Cardiac muscle cell (in vitro differentiated cells and primary cell): Measurements from ENCODE around the gene ACOT8. TPM values are rescaled to one million over a fixed set of nuclear protein-coding genes. Genes with fewer than 3 reads are reported as not detected.

Source experiments
- DNase-seq, 2 donors: peaks; one replicate each; pipeline versions ENCODE4 v3.0.0 to v3.0.0-alpha.2; 2010 to 2017; ENCODE audit warnings: low read depth in 1 of 2, low spot score in 1 of 2
- H3K27ac ChIP-seq: fragments of 200-600 bp; sonication (generic); 2 replicates; pipeline ENCODE4 v1.5.1; 2016
- H3K27me3 ChIP-seq: fragments of 200-600 bp; sonication (generic); 2 replicates; pipeline ENCODE4 v1.6.0; 2016; ENCODE audit warnings: control low read depth
- H3K36me3 ChIP-seq: fragments of 200-600 bp; sonication (generic); 2 replicates; pipeline ENCODE4 v1.5.1; 2016; ENCODE audit warnings: control low read depth
- H3K4me1 ChIP-seq: fragments of 200-600 bp; sonication (generic); 2 replicates; pipeline ENCODE4 v1.8.1; 2017; ENCODE audit warnings: low read depth, mild to moderate bottlenecking, mixed run types
- H3K4me3 ChIP-seq: fragments of 200-600 bp; sonication (generic); 2 replicates; pipeline ENCODE4 v1.5.1; 2016; ENCODE audit warnings: mild to moderate bottlenecking
- H3K9me3 ChIP-seq: fragments of 200-600 bp; sonication (generic); 2 replicates; pipeline ENCODE4 v1.5.1; 2017; ENCODE audit warnings: low read depth, mild to moderate bottlenecking, control low read depth
- CTCF ChIP-seq: IDR thresholded peaks from 2 replicates; pipeline ENCODE4 v1.5.1; 2012; ENCODE audit warnings: low read depth, mild to moderate bottlenecking, low read length
- polyA plus RNA-seq: library from polyadenylated mRNA; unstranded; fragments of >200 nt; fragmentation: Nextera tagmentation; extraction: Ambion mirVana; gene quantifications from 2 replicates; pipeline ENCODE4 v1.2.1, GENCODE V29; 2016
- total RNA-seq: library from RNA; depleted of rRNA; stranded (reverse); fragments of >200 nt; gene quantifications from 2 replicates; pipeline ENCODE4 v1.2.3, GENCODE V29; 2016

ACOT8 gene
- total and polyA plus RNA-seq, 2 experiments from 2014 or later = 55.9 to 64.9 TPM

GRCh38 chr20:45873409-45874103 is 16.4 kb upstream of the ACOT8 start:
- H3K36me3 ChIP-seq = peaks cover 12% of the 10 kb centered on the region
- H3K4me3 ChIP-seq = no peak overlapping the region
- H3K27me3 ChIP-seq = no peaks in the 10 kb centered on the region
- no peaks in the 10 kb centered on the region for H3K9me3 ChIP-seq
- DNase-seq = no peak
- no peak for TF ChIP-seq CTCF
- H3K4me1 ChIP-seq = no peaks in the 10 kb centered on the region
- H3K27ac ChIP-seq = no peak overlapping the region

GRCh38 chr20:45872626-45873025 is 15.4 kb upstream of the ACOT8 start:
- no peaks in the 10 kb centered on the region for H3K27me3 ChIP-seq
- no peak for DNase-seq
- H3K27ac ChIP-seq = no peak overlapping the region
- no peaks in the 10 kb centered on the region for H3K9me3 ChIP-seq
- no peak for TF ChIP-seq CTCF
- no peaks in the 10 kb centered on the region for H3K4me1 ChIP-seq
- H3K36me3 ChIP-seq = peaks cover 10% of the 10 kb centered on the region
- no peak overlapping the region for H3K4me3 ChIP-seq

- no peak overlapping the region for H3K27ac ChIP-seq
- TF ChIP-seq CTCF = no peak
Observed at GRCh38 chr20:45867819-45868176, 10.6 kb upstream of the ACOT8 start.

GRCh38 chr20:45867136-45867818 is 10.1 kb upstream of the ACOT8 start:
- Histone ChIP-seq H3K36me3 (no peaks in the 10 kb centered on the region), H3K4me1 (no peaks in the 10 kb centered on the region), H3K4me3 (no peak overlapping the region), H3K27me3 (no peaks in the 10 kb centered on the region), H3K9me3 (no peaks in the 10 kb centered on the region), H3K27ac (no peak overlapping the region)
- no peak for TF ChIP-seq CTCF
- no peak for DNase-seq

More at GRCh38 chr20:45867819-45868176, 10.6 kb upstream of the ACOT8 start:
- DNase-seq = peak in 1 of 2 donors; percentile 24
- Histone ChIP-seq H3K4me3 (no peak overlapping the region), H3K27me3 (no peaks in the 10 kb centered on the region), H3K4me1 (no peaks in the 10 kb centered on the region), H3K36me3 (no peaks in the 10 kb centered on the region), H3K9me3 (no peaks in the 10 kb centered on the region)

GRCh38 chr20:45866454-45866853 is 9.3 kb upstream of the ACOT8 start:
- TF ChIP-seq CTCF = no peak
- no peaks in the 10 kb centered on the region for H3K9me3 ChIP-seq
- H3K36me3 ChIP-seq = no peaks in the 10 kb centered on the region
- no peak overlapping the region for H3K27ac ChIP-seq
- H3K4me1 ChIP-seq = no peaks in the 10 kb centered on the region
- no peak for DNase-seq
- H3K27me3 ChIP-seq = no peaks in the 10 kb centered on the region
- H3K4me3 ChIP-seq = no peak overlapping the region
